NT2/D1 (cell line): Measurements from ENCODE around the gene TMEM114.
"Not testable (repeated sequence)": the region's sequence is repeated elsewhere in the genome, so short reads cannot be mapped to it uniquely, and the experiment has no call there.

Source experiments
- DNase-seq: peaks from one replicate; pipeline ENCODE4 v3.0.0-alpha.2; 2011; ENCODE audit warnings: low read depth, low spot score
- H3K27me3 ChIP-seq: 2 replicates; pipeline ENCODE4 v1.6.0; 2011; ENCODE audit warnings: mild to moderate bottlenecking; ENCODE audit not compliant: insufficient read length, insufficient read depth
- H3K36me3 ChIP-seq: 2 replicates; pipeline ENCODE4 v1.6.1; 2011; ENCODE audit warnings: mild to moderate bottlenecking, low read length, mixed read lengths; ENCODE audit not compliant: insufficient read depth, insufficient read length
- H3K4me1 ChIP-seq: 2 replicates; pipeline ENCODE4 v1.5.1; 2011; ENCODE audit not compliant: insufficient read depth, insufficient read length
- H3K4me3 ChIP-seq: 2 replicates; pipeline ENCODE4 v1.5.1; 2011; ENCODE audit warnings: low read depth; ENCODE audit not compliant: insufficient read length
- H3K9ac ChIP-seq: 2 replicates; pipeline ENCODE4 v1.6.0; 2011; ENCODE audit warnings: low read depth; ENCODE audit not compliant: insufficient read length
- H3K9me3 ChIP-seq: 2 replicates; pipeline ENCODE4 v1.5.1; 2011; ENCODE audit warnings: mild to moderate bottlenecking, low read length; ENCODE audit not compliant: insufficient read depth
- SUZ12 ChIP-seq: IDR thresholded peaks from 2 replicates; pipeline ENCODE4 v1.6.1; 2011; ENCODE audit not compliant: insufficient read length, insufficient read depth; ENCODE audit errors: extremely low read depth
- YY1 ChIP-seq: IDR thresholded peaks from 2 replicates; pipeline ENCODE4 v1.6.1; 2011; ENCODE audit not compliant: insufficient read length, insufficient read depth
- ZNF274 ChIP-seq: IDR thresholded peaks from 2 replicates; pipeline ENCODE4 v1.6.1; 2011; ENCODE audit warnings: mild to moderate bottlenecking, low read depth, low read length

The TMEM114 gene

DNA sequence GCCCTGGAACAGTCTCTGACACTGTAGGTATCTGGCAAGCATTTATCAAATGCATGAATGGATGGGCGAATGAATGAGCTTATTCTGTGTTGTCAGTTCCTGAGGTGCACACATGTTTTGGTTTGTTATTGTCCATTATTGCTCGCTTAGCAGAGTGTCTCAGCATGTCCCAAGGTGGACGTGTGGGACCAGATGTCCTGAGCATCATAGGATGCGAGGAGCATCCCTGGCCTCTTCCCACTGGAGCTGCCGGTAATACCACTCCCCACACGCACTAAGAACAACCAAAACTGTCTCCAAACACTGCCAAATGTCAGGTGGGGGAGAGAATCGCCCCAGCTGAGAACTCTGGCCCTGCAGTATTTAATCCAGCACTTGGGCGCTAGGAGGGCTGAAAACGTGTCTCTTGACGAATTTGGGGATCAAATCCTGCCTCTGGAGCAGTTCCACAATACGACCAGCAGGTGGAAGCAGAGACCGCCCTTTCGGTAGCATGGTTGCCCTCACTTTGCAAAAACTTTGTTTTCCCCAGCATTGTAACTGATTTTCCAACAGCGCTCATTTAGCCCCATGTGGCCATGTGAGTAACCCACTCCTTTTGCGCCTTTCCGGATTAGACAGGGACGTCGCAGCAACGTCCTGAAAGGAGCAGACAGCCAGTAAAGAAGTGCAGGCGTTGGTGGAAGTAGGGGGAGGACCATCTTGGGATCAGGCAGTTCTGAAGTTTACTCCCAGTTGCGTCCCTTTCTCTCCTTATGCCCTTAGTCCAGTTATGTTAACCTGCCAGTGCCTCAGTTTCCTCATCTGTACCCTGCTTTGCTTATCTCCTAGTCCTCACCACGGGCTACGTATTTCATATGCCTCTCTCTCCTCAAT is 22.7 kb downstream of the TMEM114 start:
- Histone ChIP-seq H3K4me1 (peaks cover 8% of the 10 kb centered on the region), H3K27me3 (peaks cover 6% of the 10 kb centered on the region), H3K9ac (no peak overlapping the region), H3K36me3 (no peaks in the 10 kb centered on the region), H3K4me3 (no peak overlapping the region), H3K9me3 (no peaks in the 10 kb centered on the region; the same call in 1 of the 2 replicates)
- TF ChIP-seq ZNF274 (no peak), YY1 (no peak), SUZ12 (no peak)
- DNase-seq: peak; percentile 94

DNA sequence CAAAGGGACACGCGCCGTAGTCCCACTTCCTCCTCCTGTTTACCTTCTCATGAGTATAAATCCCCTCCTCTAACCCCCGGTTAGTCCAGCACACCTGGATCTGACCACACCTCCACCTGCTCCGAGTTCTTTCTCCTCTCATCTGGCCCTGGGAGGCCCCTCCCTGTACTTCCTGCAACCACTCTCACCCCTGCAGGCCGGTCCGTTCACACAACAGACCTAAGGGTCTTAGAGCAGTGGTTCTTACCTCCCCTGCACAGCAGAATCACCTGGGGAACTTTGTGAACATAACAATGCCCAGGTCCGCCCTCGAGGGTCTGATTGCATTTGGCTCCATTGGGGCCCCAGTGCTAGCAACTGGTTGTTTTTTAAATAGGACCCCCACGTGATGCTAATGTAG is 24.8 kb downstream of the TMEM114 start:
- no peak for TF ChIP-seq YY1
- TF ChIP-seq SUZ12: no peak
- no peak for TF ChIP-seq ZNF274
- Histone ChIP-seq H3K4me3 (no peak overlapping the region), H3K4me1 (peaks cover 2% of the 10 kb centered on the region), H3K9me3 (peaks cover 4% of the 10 kb centered on the region; the same call in 1 of the 2 replicates), H3K36me3 (no peaks in the 10 kb centered on the region), H3K9ac (no peak overlapping the region), H3K27me3 (peaks cover 7% of the 10 kb centered on the region)
- no peak for DNase-seq

GRCh38 chr16:8564934-8565345 is 25.4 kb downstream of the TMEM114 start:
- no peak for DNase-seq
- Histone ChIP-seq H3K4me1 (peaks cover 2% of the 10 kb centered on the region), H3K9ac (no peak overlapping the region), H3K27me3 (peaks cover 11% of the 10 kb centered on the region), H3K9me3 (peaks cover 4% of the 10 kb centered on the region; the same call in 1 of the 2 replicates), H3K4me3 (no peak overlapping the region), H3K36me3 (no peaks in the 10 kb centered on the region)
- TF ChIP-seq SUZ12 (no peak), ZNF274 (no peak), YY1 (no peak)

GRCh38 chr16:8563944-8564540 is 26.3 kb downstream of the TMEM114 start:
- not testable (repeated sequence) for DNase-seq, H3K4me3 ChIP-seq, H3K9me3 ChIP-seq, H3K9ac ChIP-seq, H3K4me1 ChIP-seq, H3K36me3 ChIP-seq
- H3K27me3 ChIP-seq: peaks cover 11% of the 10 kb centered on the region

DNA sequence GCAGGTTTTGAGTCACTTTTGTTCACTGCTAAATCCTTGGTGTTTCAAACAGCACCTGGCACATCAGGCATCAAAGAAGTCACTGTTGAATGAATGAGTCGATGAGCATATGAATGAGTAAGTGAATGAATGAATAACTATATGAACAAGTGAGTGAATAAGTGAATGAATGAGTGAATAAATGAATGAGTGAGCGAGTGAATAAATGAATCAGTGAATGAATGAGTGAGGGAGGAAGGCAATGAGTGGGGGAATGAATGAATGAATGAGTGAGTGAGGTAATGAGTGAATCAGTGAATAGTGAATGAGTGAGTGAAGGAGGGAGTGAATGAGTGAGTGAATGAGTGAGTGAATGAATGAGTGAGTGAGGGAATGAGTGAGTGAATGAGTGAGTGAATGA is 28.8 kb downstream of the TMEM114 start:
- Histone ChIP-seq H3K4me1 (no peaks in the 10 kb centered on the region), H3K4me3 (no peak overlapping the region), H3K9me3 (peaks cover 4% of the 10 kb centered on the region; the same call in 1 of the 2 replicates), H3K27me3 (peaks cover 14% of the 10 kb centered on the region), H3K36me3 (no peaks in the 10 kb centered on the region), H3K9ac (no peak overlapping the region)
- TF ChIP-seq ZNF274 (no peak), YY1 (no peak), SUZ12 (no peak)
- DNase-seq: no peak

DNA sequence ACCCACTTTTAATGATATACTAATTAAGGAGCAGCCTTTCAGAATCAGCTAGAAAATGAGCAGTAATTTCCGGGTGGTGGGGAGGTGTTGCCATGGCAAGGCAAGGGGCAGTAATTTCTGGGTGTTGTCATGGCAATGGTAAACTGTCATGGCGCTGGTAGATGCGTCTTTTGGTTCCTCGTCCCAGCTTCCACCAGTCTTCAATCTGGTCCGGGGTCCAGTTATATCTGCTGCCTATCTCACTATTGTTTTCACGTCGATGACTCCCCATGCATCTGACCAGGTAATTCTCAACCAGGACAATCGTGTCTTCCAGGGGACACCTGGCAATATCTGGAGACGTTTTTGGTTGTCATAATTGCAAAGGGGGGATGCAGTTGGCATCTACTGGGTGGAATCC is 34.9 kb downstream of the TMEM114 start:
- Histone ChIP-seq H3K4me3 (no peak overlapping the region), H3K27me3 (peaks cover 21% of the 10 kb centered on the region), H3K9me3 (no peaks in the 10 kb centered on the region), H3K36me3 (no peaks in the 10 kb centered on the region), H3K4me1 (peaks cover 2% of the 10 kb centered on the region), H3K9ac (no peak overlapping the region)
- no peak for DNase-seq
- no peak for TF ChIP-seq ZNF274
- TF ChIP-seq SUZ12: no peak
- TF ChIP-seq YY1: no peak

DNA sequence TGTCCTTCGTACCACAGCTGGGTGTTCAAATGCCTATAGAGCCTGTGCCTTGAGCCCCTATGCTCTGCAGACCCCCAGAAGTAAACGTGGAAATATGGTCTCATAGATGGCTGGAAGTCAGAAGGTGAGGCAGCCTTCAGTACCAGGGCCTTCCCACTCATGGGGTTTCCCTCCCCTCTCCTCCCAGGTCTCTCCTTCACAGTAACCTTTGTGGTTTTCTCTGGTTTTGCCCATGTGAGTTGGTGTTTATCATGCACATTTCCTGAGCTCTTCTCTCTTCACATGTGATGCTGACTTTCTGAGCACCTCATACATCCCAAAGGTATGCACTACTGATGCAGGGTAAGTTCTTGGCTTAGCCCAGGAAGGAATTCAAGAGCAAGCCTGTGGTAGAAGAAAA is 35.4 kb downstream of the TMEM114 start:
- no peak for TF ChIP-seq ZNF274
- DNase-seq: no peak

More for the DNA sequence above, 35.4 kb downstream of the TMEM114 start:
- Histone ChIP-seq H3K27me3 (peaks cover 20% of the 10 kb centered on the region), H3K9me3 (no peaks in the 10 kb centered on the region), H3K9ac (no peak overlapping the region), H3K36me3 (no peaks in the 10 kb centered on the region), H3K4me3 (no peak overlapping the region), H3K4me1 (peaks cover 2% of the 10 kb centered on the region)
